Measurements from ENCODE around the gene UHRF1.

DNA sequence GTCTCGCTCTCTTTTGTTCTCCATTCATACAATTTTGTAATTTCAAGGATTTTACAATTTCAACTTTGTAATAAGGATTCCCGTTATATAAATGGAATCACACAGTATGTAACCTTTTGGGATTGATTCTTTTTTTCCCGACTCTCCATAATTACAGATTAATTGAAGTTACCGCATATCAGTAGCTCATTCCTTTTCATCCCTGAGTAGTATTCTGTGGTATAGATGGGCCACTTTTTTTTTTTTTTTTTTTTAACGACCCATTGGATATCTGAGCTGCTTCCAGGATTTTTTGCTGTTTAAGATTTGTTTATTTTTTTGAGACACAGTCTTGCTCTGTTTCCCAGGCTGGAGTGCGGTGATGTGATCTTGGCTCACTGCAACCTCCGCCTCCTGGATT is 27.8 kb downstream of the UHRF1 start:
- no peak for TF ChIP-seq RAD21 (IDR thresholded peaks at IDR 0.05; ENCODE audit: low read length)
- TF ChIP-seq SMC3 (IDR thresholded peaks at IDR 0.05; ENCODE audit: low read depth, low read length), result no peak
